Esophagus muscularis mucosa (tissue), 4 donors: ENCODE measurements around the gene SHROOM2.

ENCODE experiments used
- CTCF ChIP-seq, 3 experiments: fragments of 200-600 bp in 2 of 3; fragments of 450-650 bp in 1 of 3; sonication (generic) in 2 of 3; IDR thresholded peaks; one replicate each; pipeline ENCODE4 v1.5.1; 2017 to 2019; ENCODE audit warnings: antibody characterized with exemption in 3 of 3, mild to moderate bottlenecking in 2 of 3, moderate library complexity in 1 of 3
- EP300 ChIP-seq: sonication (generic); formaldehyde crosslinking; IDR thresholded peaks from one replicate; pipeline ENCODE4 v1.6.1; 2017; ENCODE audit warnings: antibody characterized with exemption
- POLR2A ChIP-seq: fragments of 450-650 bp; IDR thresholded peaks from one replicate; pipeline ENCODE4 v1.6.1; 2017; ENCODE audit warnings: antibody characterized with exemption, moderate library complexity, mild to moderate bottlenecking, low read depth

- TF ChIP-seq CTCF (IDR thresholded peaks at IDR 0.05) (no peak), POLR2A (no peak), EP300 (no peak)
Observed at GRCh38 chrX:9737363-9737762, 48.9 kb upstream of the SHROOM2 start.
